ENCODE data around the gene GLRX. TPM values are rescaled to one million over a fixed set of nuclear protein-coding genes. Genes with fewer than 3 reads are reported as not detected.
"Not testable (repeated sequence)": the region's sequence is repeated elsewhere in the genome, so short reads cannot be mapped to it uniquely, and the experiment has no call there.

Gene GLRX
- total and polyA plus RNA-seq, 2 donors (not counting 1 experiment from before 2014, with no cell fraction given), result 91.8 to 429 TPM

DNA sequence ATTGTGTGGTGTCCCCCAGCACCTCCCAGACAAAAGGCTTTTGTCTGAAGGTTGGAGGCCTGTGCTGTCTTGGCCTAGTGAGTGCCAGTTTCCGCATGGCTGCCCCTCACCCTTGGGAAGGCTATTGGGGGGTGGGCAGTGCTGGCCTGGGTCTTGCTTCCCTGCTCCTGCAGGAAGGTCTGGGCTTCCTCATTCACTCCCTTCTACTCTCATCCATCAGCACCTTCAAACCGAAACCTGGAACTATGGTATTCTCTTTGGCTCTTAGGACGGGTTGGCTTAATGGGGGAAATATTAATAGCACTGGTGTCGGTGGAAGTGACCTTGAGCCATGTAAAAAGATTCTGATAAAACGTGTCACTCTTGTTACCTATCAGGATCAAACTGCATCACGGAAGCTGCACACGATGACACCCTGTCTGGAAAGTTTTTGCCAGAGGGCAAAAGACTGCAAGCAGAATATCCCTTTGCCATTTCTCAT lies 34.0 kb upstream of the GLRX start:
- no peaks in the 10 kb centered on the region for H4K20me1 ChIP-seq (ENCODE audit: control insufficient read depth, extremely low read depth, insufficient read depth, low read length)
- H3K79me2 ChIP-seq (ENCODE audit: control insufficient read depth, insufficient read depth, low read length), result no peaks in the 10 kb centered on the region
- H3K27ac ChIP-seq (ENCODE audit: insufficient read depth, low read length), result peak overlapping the region; percentile 97
- no peak overlapping the region for H3K4me2 ChIP-seq (ENCODE audit: extremely low read depth, insufficient read depth, low read length)
- no peak overlapping the region for H3K9ac ChIP-seq (ENCODE audit: insufficient read depth, low read length)
- H3K9me3 ChIP-seq (ENCODE audit: control insufficient read depth, insufficient read depth, low read depth, low read length), result no peaks in the 10 kb centered on the region
- no peak for TF ChIP-seq EZH2 (IDR thresholded peaks at IDR 0.05; ENCODE audit: low read length, missing control alignments)
- TF ChIP-seq, protein P1, sequence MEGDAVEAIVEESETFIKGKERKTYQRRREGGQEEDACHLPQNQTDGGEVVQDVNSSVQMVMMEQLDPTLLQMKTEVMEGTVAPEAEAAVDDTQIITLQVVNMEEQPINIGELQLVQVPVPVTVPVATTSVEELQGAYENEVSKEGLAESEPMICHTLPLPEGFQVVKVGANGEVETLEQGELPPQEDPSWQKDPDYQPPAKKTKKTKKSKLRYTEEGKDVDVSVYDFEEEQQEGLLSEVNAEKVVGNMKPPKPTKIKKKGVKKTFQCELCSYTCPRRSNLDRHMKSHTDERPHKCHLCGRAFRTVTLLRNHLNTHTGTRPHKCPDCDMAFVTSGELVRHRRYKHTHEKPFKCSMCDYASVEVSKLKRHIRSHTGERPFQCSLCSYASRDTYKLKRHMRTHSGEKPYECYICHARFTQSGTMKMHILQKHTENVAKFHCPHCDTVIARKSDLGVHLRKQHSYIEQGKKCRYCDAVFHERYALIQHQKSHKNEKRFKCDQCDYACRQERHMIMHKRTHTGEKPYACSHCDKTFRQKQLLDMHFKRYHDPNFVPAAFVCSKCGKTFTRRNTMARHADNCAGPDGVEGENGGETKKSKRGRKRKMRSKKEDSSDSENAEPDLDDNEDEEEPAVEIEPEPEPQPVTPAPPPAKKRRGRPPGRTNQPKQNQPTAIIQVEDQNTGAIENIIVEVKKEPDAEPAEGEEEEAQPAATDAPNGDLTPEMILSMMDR (conservative IDR thresholded peaks at IDR 0.05 in 1 of 2, IDR thresholded peaks at IDR 0.05 in 1 of 2; ENCODE audit: low read depth in 1 of 2, low read length in 2 of 2), result no peak
- H3K4me1 ChIP-seq (ENCODE audit: control insufficient read depth, extremely low read depth, insufficient read depth, low read length), result peaks cover 36% of the 10 kb centered on the region
- no peak for DNase-seq (ENCODE audit: low read depth in 2 of 2)
- no peaks in the 10 kb centered on the region for H3K36me3 ChIP-seq (ENCODE audit: control insufficient read depth, insufficient read depth, low read length)
- H2AFZ ChIP-seq (ENCODE audit: low read length), result no peak overlapping the region
- H3K4me3 ChIP-seq (replicated peaks in 1 of 4; ENCODE audit: control extremely low read depth in 1 of 4, insufficient read depth in 1 of 4, low read depth in 3 of 4, low read length in 4 of 4), result no peak overlapping the region
- no peaks in the 10 kb centered on the region for H3K27me3 ChIP-seq (ENCODE audit: control insufficient read depth, insufficient read depth, low read length)

DNA sequence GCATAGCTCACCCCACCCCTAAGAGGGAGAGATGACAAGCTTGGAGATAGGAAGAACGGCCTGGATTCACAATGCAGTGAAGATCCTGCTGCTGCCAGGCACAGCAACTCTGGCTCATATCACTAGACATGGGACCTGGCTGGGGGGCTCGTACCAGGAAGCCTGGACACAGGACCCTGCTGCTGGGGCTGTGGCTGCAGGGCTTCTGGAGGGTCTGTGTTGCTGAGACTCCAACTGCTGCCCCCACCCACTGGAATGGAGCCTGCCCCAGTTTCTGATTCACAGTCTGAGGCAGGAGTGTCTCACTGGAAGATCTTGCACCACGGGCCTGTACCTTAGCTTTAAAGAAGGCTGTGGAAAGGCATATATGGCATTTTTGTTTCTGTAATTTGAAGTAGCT lies 31.0 kb upstream of the GLRX start:
- Histone ChIP-seq H3K27me3 (ENCODE audit: control insufficient read depth, insufficient read depth, low read length) (no peaks in the 10 kb centered on the region), H3K36me3 (ENCODE audit: control insufficient read depth, insufficient read depth, low read length) (no peaks in the 10 kb centered on the region), H3K4me3 (replicated peaks in 1 of 4; ENCODE audit: control extremely low read depth in 1 of 4, insufficient read depth in 1 of 4, low read depth in 3 of 4, low read length in 4 of 4) (no peak overlapping the region), H3K27ac (ENCODE audit: insufficient read depth, low read length) (no peak overlapping the region), H3K9me3 (ENCODE audit: control insufficient read depth, insufficient read depth, low read depth, low read length) (no peaks in the 10 kb centered on the region), H2AFZ (ENCODE audit: low read length) (no peak overlapping the region), H3K4me2 (ENCODE audit: extremely low read depth, insufficient read depth, low read length) (no peak overlapping the region), H4K20me1 (ENCODE audit: control insufficient read depth, extremely low read depth, insufficient read depth, low read length) (no peaks in the 10 kb centered on the region), H3K79me2 (ENCODE audit: control insufficient read depth, insufficient read depth, low read length) (no peaks in the 10 kb centered on the region), H3K9ac (ENCODE audit: insufficient read depth, low read length) (no peak overlapping the region), H3K4me1 (ENCODE audit: control insufficient read depth, extremely low read depth, insufficient read depth, low read length) (peaks cover 20% of the 10 kb centered on the region)
- TF ChIP-seq, protein P1 (conservative IDR thresholded peaks at IDR 0.05 in 1 of 2, IDR thresholded peaks at IDR 0.05 in 1 of 2; ENCODE audit: low read depth in 1 of 2, low read length in 2 of 2), result no peak
- no peak for TF ChIP-seq EZH2 (IDR thresholded peaks at IDR 0.05; ENCODE audit: low read length, missing control alignments)
- DNase-seq (ENCODE audit: low read depth in 2 of 2), result no peak

DNA sequence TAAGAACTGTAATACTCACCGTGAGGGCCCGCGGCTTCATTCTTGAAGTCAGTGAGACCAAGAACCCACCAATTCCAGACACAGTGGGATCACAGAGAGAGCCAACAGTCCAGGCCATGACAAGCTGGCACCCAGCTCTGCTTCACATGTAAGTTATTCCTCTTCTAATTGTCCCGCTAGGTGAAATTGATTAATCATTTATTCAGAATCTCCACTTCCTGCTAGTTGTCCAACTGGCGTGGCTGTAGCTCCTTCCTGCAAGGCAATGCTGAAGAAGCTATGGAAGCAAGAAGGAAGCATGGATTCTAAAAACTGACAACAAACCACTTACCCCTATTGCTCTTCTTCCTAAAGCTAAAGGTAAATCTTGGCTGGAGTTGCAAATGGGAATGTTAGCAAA lies 30.0 kb upstream of the GLRX start:
- Histone ChIP-seq H3K4me2 (ENCODE audit: extremely low read depth, insufficient read depth, low read length) (no peak overlapping the region), H3K27ac (ENCODE audit: insufficient read depth, low read length) (no peak overlapping the region), H3K9me3 (ENCODE audit: control insufficient read depth, insufficient read depth, low read depth, low read length) (no peaks in the 10 kb centered on the region), H4K20me1 (ENCODE audit: control insufficient read depth, extremely low read depth, insufficient read depth, low read length) (no peaks in the 10 kb centered on the region), H3K27me3 (ENCODE audit: control insufficient read depth, insufficient read depth, low read length) (no peaks in the 10 kb centered on the region), H3K4me1 (ENCODE audit: control insufficient read depth, extremely low read depth, insufficient read depth, low read length) (peaks cover 12% of the 10 kb centered on the region), H3K36me3 (ENCODE audit: control insufficient read depth, insufficient read depth, low read length) (no peaks in the 10 kb centered on the region), H3K79me2 (ENCODE audit: control insufficient read depth, insufficient read depth, low read length) (no peaks in the 10 kb centered on the region), H3K4me3 (replicated peaks in 1 of 4; ENCODE audit: control extremely low read depth in 1 of 4, insufficient read depth in 1 of 4, low read depth in 3 of 4, low read length in 4 of 4) (no peak overlapping the region), H2AFZ (ENCODE audit: low read length) (no peak overlapping the region), H3K9ac (ENCODE audit: insufficient read depth, low read length) (no peak overlapping the region)
- DNase-seq (ENCODE audit: low read depth in 2 of 2), result no peak
- TF ChIP-seq EZH2 (IDR thresholded peaks at IDR 0.05; ENCODE audit: low read length, missing control alignments), result no peak
- TF ChIP-seq, protein P1 (conservative IDR thresholded peaks at IDR 0.05 in 1 of 2, IDR thresholded peaks at IDR 0.05 in 1 of 2; ENCODE audit: low read depth in 1 of 2, low read length in 2 of 2), result no peak

DNA sequence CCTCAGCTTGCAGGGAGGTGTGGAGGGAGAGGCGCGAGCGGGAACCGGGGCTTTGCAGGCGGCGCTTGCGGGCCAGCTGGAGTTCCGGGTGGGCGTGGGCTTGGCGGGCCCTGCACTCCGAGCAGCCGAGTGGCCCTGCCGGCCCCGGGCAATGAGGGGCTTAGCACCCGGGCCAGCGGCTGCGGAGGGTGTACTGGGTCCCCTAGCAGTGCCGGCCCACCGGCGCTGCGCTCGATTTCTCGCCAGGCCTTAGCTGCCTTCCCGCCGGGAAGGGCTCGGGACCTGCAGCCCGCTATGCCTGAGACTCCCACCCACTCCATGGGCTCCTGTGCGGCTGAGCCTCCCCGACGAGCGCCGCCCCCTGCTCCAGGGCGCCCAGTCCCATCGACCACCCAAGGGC lies 28.6 kb upstream of the GLRX start:
- not testable (repeated sequence) for H3K4me2 ChIP-seq (ENCODE audit: extremely low read depth, insufficient read depth, low read length); H3K36me3 ChIP-seq (ENCODE audit: control insufficient read depth, insufficient read depth, low read length); H2AFZ ChIP-seq (ENCODE audit: low read length); H3K27me3 ChIP-seq (ENCODE audit: control insufficient read depth, insufficient read depth, low read length); H3K79me2 ChIP-seq (ENCODE audit: control insufficient read depth, insufficient read depth, low read length); H3K27ac ChIP-seq (ENCODE audit: insufficient read depth, low read length); H4K20me1 ChIP-seq (ENCODE audit: control insufficient read depth, extremely low read depth, insufficient read depth, low read length); H3K4me1 ChIP-seq (ENCODE audit: control insufficient read depth, extremely low read depth, insufficient read depth, low read length); H3K9me3 ChIP-seq (ENCODE audit: control insufficient read depth, insufficient read depth, low read depth, low read length); H3K4me3 ChIP-seq (replicated peaks in 1 of 4; ENCODE audit: control extremely low read depth in 1 of 4, insufficient read depth in 1 of 4, low read depth in 3 of 4, low read length in 4 of 4); H3K9ac ChIP-seq (ENCODE audit: insufficient read depth, low read length); DNase-seq (ENCODE audit: low read depth in 2 of 2)
